GM10266 (cell line): ENCODE results near the gene MYORG.

Experiments used
- DNase-seq: peaks from one replicate; pipeline ENCODE4 v3.0.0; 2012; ENCODE audit errors: extremely low spot score
- CTCF ChIP-seq: IDR thresholded peaks from 2 replicates; pipeline ENCODE4 v1.5.1; 2012; ENCODE audit warnings: mild to moderate bottlenecking, low read depth; ENCODE audit not compliant: control insufficient read depth, insufficient read depth; ENCODE audit errors: missing control alignments

Gene MYORG

GRCh38 chr9:34328987-34329832 is 47.5 kb downstream of the MYORG start, which contains the start of the genes KIF24 and NUDT2:
Gene KIF24, minus strand, starts transcription at chr9:34329268. Its CDS starts 17,922 bp downstream, at chr9:34311346.
Gene NUDT2, plus strand, starts transcription at chr9:34329569. Its CDS starts 9,471 bp downstream, at chr9:34339040.
- DNase-seq, result peak; percentile 95
- TF ChIP-seq CTCF, result no peak

GRCh38 chr9:34328500-34328986 is 48.2 kb downstream of the MYORG start:
- no peak for TF ChIP-seq CTCF
- no peak for DNase-seq

GRCh38 chr9:34326690-34327089 is 50.0 kb downstream of the MYORG start:
- DNase-seq, result no peak
- no peak for TF ChIP-seq CTCF

GRCh38 chr9:34322899-34323591 is 53.7 kb downstream of the MYORG start:
- no peak for DNase-seq
- no peak for TF ChIP-seq CTCF

- no peak for TF ChIP-seq CTCF
- DNase-seq, result no peak
Observed at GRCh38 chr9:34321451-34321850, 55.2 kb downstream of the MYORG start.

- TF ChIP-seq CTCF, result no peak
- DNase-seq, result no peak
Observed at GRCh38 chr9:34318163-34318790, 58.4 kb downstream of the MYORG start.

- TF ChIP-seq CTCF, result no peak
- DNase-seq, result no peak
Observed at GRCh38 chr9:34317436-34317835, 59.3 kb downstream of the MYORG start.
